K562 (cell line): Measurements from ENCODE around the gene IFNK. TPM values are rescaled to one million over a fixed set of nuclear protein-coding genes. Genes with fewer than 3 reads are reported as not detected.

Source experiments
- ARID1B ChIP-seq: fragments of 450-650 bp; IDR thresholded peaks from 2 replicates; pipeline ENCODE4 v1.6.1; 2016; ENCODE audit warnings: antibody characterized with exemption, mild to moderate bottlenecking, inconsistent platforms
- BCL6 ChIP-seq: fragments of 250-450 bp; sonication (Bioruptor Pico); IDR thresholded peaks from 2 replicates; pipeline ENCODE4 v1.4.0; 2020
- CBX1 ChIP-seq: sonication (generic); IDR thresholded peaks from 2 replicates; pipeline ENCODE4 v1.6.1; 2016; ENCODE audit warnings: antibody characterized with exemption, low read depth, mild to moderate bottlenecking
- E2F6 ChIP-seq, 2 experiments: IDR thresholded peaks; 2 replicates each; pipeline ENCODE4 v1.6.1; 2011; ENCODE audit warnings: borderline replicate concordance in 1 of 2, control low read depth in 1 of 2, low read depth in 1 of 2, low read length in 1 of 2, mild to moderate bottlenecking in 1 of 2, mixed read lengths in 1 of 2, moderate library complexity in 1 of 2; ENCODE audit not compliant: insufficient read depth in 1 of 2, insufficient read length in 1 of 2, poor library complexity in 1 of 2, severe bottlenecking in 1 of 2; ENCODE audit errors: extremely low read depth in 1 of 2
- RAD21 ChIP-seq, 2 experiments: fragments of 250-450 bp in 1 of 2; fragments of 450-650 bp in 1 of 2; sonication (Bioruptor Pico) in 1 of 2; formaldehyde crosslinking in 1 of 2; IDR thresholded peaks in 1 of 2; conservative IDR thresholded peaks in 1 of 2; 2 replicates each; pipeline versions ENCODE4 v1.4.0 to v1.8.0; 2020 to 2022; ENCODE audit warnings: mild to moderate bottlenecking in 2 of 2, moderate library complexity in 1 of 2
- RCOR1 ChIP-seq, 2 experiments: IDR thresholded peaks; 2 replicates each; pipeline ENCODE4 v1.6.1; 2012; ENCODE audit warnings: low read depth in 2 of 2, low read length in 2 of 2, borderline replicate concordance in 1 of 2, improper control_type of control experiment in 1 of 2
- WHSC1 ChIP-seq: IDR thresholded peaks from one replicate; pipeline ENCODE4 v1.6.1; 2012; ENCODE audit warnings: low read length, control low read depth, inconsistent platforms
- ZNF232 ChIP-seq: sonication (generic); formaldehyde crosslinking; IDR thresholded peaks from 2 replicates; pipeline ENCODE4 v1.8.0; 2022; ENCODE audit warnings: mild to moderate bottlenecking, missing genetic modification reagents
- ZNF282 ChIP-seq: sonication (generic); formaldehyde crosslinking; IDR thresholded peaks from 2 replicates; pipeline ENCODE4 v1.8.1; 2023; ENCODE audit warnings: missing genetic modification reagents
- ZSCAN29 ChIP-seq: fragments of 450-650 bp; IDR thresholded peaks from 2 replicates; pipeline ENCODE4 v1.6.1; 2017
- polyA plus RNA-seq, 8 experiments: library from polyadenylated mRNA; depleted of rRNA in 4 of 8; stranded (reverse) in 5 of 8; unstranded in 3 of 8; fragments of >200 nt; fragmentation: Nextera tagmentation in 2 of 8; fragmentation: Illumina TruSeq in 1 of 8; extraction: Ambion mirVana in 2 of 8; extraction: Trizol in 1 of 8; gene quantifications; 2 replicates each; pipeline versions ENCODE4 v1.2.1 to v1.2.3, GENCODE V29; 2011 to 2014; ENCODE audit warnings: inconsistent platforms in 1 of 8, missing spikeins in 1 of 8
- total RNA-seq, 7 experiments: library from RNA; depleted of rRNA in 6 of 7; stranded (reverse); fragments of >200 nt in 6 of 7; fragmentation: Illumina TruSeq in 2 of 7; extraction: Trizol in 2 of 7; gene quantifications; 2 replicates each; pipeline versions ENCODE4 v1.2.1 to v1.2.3, GENCODE V29; 2011 to 2021; ENCODE audit warnings: low replicate concordance in 1 of 7
- TF ChIP-seq, protein P1 (sequence below): fragments of 200-600 bp; sonication (generic); IDR thresholded peaks from one replicate; pipeline ENCODE4 v1.6.1; 2012; ENCODE audit warnings: mild to moderate bottlenecking, low read depth, low read length, inconsistent platforms
- TF ChIP-seq, protein P2 (sequence below): fragments of 450-650 bp; IDR thresholded peaks from 2 replicates; pipeline ENCODE4 v1.6.1; 2018; ENCODE audit not compliant: partially characterized antibody

Gene IFNK
- total and polyA plus RNA-seq, 9 of the 15 experiments (the other 6 are each of a cell fraction or from before 2014, with no cell fraction given), result 0.11 TPM; not detected in 8

GRCh38 chr9:27535701-27536118 lies 11.6 kb downstream of the IFNK start (continued):
- TF ChIP-seq, protein P1, sequence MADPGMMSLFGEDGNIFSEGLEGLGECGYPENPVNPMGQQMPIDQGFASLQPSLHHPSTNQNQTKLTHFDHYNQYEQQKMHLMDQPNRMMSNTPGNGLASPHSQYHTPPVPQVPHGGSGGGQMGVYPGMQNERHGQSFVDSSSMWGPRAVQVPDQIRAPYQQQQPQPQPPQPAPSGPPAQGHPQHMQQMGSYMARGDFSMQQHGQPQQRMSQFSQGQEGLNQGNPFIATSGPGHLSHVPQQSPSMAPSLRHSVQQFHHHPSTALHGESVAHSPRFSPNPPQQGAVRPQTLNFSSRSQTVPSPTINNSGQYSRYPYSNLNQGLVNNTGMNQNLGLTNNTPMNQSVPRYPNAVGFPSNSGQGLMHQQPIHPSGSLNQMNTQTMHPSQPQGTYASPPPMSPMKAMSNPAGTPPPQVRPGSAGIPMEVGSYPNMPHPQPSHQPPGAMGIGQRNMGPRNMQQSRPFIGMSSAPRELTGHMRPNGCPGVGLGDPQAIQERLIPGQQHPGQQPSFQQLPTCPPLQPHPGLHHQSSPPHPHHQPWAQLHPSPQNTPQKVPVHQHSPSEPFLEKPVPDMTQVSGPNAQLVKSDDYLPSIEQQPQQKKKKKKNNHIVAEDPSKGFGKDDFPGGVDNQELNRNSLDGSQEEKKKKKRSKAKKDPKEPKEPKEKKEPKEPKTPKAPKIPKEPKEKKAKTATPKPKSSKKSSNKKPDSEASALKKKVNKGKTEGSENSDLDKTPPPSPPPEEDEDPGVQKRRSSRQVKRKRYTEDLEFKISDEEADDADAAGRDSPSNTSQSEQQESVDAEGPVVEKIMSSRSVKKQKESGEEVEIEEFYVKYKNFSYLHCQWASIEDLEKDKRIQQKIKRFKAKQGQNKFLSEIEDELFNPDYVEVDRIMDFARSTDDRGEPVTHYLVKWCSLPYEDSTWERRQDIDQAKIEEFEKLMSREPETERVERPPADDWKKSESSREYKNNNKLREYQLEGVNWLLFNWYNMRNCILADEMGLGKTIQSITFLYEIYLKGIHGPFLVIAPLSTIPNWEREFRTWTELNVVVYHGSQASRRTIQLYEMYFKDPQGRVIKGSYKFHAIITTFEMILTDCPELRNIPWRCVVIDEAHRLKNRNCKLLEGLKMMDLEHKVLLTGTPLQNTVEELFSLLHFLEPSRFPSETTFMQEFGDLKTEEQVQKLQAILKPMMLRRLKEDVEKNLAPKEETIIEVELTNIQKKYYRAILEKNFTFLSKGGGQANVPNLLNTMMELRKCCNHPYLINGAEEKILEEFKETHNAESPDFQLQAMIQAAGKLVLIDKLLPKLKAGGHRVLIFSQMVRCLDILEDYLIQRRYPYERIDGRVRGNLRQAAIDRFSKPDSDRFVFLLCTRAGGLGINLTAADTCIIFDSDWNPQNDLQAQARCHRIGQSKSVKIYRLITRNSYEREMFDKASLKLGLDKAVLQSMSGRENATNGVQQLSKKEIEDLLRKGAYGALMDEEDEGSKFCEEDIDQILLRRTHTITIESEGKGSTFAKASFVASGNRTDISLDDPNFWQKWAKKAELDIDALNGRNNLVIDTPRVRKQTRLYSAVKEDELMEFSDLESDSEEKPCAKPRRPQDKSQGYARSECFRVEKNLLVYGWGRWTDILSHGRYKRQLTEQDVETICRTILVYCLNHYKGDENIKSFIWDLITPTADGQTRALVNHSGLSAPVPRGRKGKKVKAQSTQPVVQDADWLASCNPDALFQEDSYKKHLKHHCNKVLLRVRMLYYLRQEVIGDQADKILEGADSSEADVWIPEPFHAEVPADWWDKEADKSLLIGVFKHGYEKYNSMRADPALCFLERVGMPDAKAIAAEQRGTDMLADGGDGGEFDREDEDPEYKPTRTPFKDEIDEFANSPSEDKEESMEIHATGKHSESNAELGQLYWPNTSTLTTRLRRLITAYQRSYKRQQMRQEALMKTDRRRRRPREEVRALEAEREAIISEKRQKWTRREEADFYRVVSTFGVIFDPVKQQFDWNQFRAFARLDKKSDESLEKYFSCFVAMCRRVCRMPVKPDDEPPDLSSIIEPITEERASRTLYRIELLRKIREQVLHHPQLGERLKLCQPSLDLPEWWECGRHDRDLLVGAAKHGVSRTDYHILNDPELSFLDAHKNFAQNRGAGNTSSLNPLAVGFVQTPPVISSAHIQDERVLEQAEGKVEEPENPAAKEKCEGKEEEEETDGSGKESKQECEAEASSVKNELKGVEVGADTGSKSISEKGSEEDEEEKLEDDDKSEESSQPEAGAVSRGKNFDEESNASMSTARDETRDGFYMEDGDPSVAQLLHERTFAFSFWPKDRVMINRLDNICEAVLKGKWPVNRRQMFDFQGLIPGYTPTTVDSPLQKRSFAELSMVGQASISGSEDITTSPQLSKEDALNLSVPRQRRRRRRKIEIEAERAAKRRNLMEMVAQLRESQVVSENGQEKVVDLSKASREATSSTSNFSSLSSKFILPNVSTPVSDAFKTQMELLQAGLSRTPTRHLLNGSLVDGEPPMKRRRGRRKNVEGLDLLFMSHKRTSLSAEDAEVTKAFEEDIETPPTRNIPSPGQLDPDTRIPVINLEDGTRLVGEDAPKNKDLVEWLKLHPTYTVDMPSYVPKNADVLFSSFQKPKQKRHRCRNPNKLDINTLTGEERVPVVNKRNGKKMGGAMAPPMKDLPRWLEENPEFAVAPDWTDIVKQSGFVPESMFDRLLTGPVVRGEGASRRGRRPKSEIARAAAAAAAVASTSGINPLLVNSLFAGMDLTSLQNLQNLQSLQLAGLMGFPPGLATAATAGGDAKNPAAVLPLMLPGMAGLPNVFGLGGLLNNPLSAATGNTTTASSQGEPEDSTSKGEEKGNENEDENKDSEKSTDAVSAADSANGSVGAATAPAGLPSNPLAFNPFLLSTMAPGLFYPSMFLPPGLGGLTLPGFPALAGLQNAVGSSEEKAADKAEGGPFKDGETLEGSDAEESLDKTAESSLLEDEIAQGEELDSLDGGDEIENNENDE, result no peak
- TF ChIP-seq ZSCAN29 (no peak), BCL6 (CRISPR knock-in tag) (no peak), CBX1 (no peak), E2F6 (IDR thresholded peaks at IDR 0.05; ENCODE audit: borderline replicate concordance in 1 of 2, extremely low read depth in 1 of 2, insufficient read depth in 1 of 2, insufficient read length in 1 of 2, low read depth in 1 of 2, low read length in 1 of 2, poor library complexity in 1 of 2, severe bottlenecking in 1 of 2) (no peak), ZNF282 (no peak), ARID1B (no peak), RAD21 (CRISPR knock-in tag; conservative IDR thresholded peaks at IDR 0.05 in 1 of 2, IDR thresholded peaks at IDR 0.05 in 1 of 2) (peak in 1 of 2 experiments; percentile 45; a peak in 2 of 4 replicates), ZNF232 (no peak), RCOR1 (IDR thresholded peaks at IDR 0.05; ENCODE audit: borderline replicate concordance in 1 of 2, low read depth in 2 of 2, low read length in 2 of 2) (0 out of 4 replicates have a peak, but pooled peaks of 1 of the 2 experiments have one; percentile 14), WHSC1 (no peak)
- TF ChIP-seq, protein P2, sequence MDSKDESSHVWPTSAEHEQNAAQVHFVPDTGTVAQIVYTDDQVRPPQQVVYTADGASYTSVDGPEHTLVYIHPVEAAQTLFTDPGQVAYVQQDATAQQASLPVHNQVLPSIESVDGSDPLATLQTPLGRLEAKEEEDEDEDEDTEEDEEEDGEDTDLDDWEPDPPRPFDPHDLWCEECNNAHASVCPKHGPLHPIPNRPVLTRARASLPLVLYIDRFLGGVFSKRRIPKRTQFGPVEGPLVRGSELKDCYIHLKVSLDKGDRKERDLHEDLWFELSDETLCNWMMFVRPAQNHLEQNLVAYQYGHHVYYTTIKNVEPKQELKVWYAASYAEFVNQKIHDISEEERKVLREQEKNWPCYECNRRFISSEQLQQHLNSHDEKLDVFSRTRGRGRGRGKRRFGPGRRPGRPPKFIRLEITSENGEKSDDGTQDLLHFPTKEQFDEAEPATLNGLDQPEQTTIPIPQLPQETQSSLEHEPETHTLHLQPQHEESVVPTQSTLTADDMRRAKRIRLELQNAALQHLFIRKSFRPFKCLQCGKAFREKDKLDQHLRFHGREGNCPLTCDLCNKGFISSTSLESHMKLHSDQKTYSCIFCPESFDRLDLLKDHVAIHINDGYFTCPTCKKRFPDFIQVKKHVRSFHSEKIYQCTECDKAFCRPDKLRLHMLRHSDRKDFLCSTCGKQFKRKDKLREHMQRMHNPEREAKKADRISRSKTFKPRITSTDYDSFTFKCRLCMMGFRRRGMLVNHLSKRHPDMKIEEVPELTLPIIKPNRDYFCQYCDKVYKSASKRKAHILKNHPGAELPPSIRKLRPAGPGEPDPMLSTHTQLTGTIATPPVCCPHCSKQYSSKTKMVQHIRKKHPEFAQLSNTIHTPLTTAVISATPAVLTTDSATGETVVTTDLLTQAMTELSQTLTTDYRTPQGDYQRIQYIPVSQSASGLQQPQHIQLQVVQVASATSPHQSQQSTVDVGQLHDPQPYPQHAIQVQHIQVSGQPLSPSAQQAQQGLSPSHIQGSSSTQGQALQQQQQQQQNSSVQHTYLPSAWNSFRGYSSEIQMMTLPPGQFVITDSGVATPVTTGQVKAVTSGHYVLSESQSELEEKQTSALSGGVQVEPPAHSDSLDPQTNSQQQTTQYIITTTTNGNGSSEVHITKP, result no peak
